ENCODE data around the gene CCDC89. TPM values are rescaled to one million over a fixed set of nuclear protein-coding genes. Genes with fewer than 3 reads are reported as not detected.

The CCDC89 gene
- total and polyA plus RNA-seq, 2 experiments from 2014 or later: 0.31 TPM; not detected in 1

- H3K4me2 ChIP-seq: 0 out of 2 replicates have a peak overlapping the region, but pooled peaks have one; percentile 47
Observed at GRCh38 chr11:85717429-85717828, 31.4 kb upstream of the CCDC89 start.

More at GRCh38 chr11:85717429-85717828, 31.4 kb upstream of the CCDC89 start:
- no peaks in the 10 kb centered on the region for H3K79me2 ChIP-seq (replicated peaks; ENCODE audit: insufficient read depth)
- H3K27me3 Mint-ChIP-seq (ENCODE audit: insufficient read depth, low read depth, poor library complexity): peaks cover 9% of the 10 kb centered on the region
- DNase-seq (ENCODE audit: low spot score): no peak
- H2AFZ ChIP-seq: no peak overlapping the region
- no peak for ATAC-seq
- no peaks in the 10 kb centered on the region for H3K9me2 ChIP-seq (ENCODE audit: insufficient read depth)
- no peaks in the 10 kb centered on the region for H3K36me3 Mint-ChIP-seq (ENCODE audit: low read depth)
- H3K4me1 Mint-ChIP-seq: peaks cover 50% of the 10 kb centered on the region; the same call in 2 of the 3 replicates
- H3K27me3 ChIP-seq (ENCODE audit: insufficient read depth): no peaks in the 10 kb centered on the region
- peaks cover 44% of the 10 kb centered on the region for H3K4me1 ChIP-seq (ENCODE audit: insufficient read depth)
- peak overlapping the region; percentile 65; the same call in 1 of the 2 replicates for H3K27ac Mint-ChIP-seq
- H3K27ac ChIP-seq (ENCODE audit: low read depth): no peak overlapping the region; the same call in 1 of the 2 replicates
- H3K4me3 Mint-ChIP-seq: no peak overlapping the region
- no peaks in the 10 kb centered on the region for H3K36me3 ChIP-seq (ENCODE audit: insufficient read depth)
- TF ChIP-seq REST (IDR thresholded peaks at IDR 0.05; ENCODE audit: unreplicated experiment) (no peak), CREB1 (CRISPR knock-in tag; IDR thresholded peaks at IDR 0.05; ENCODE audit: low read depth) (no peak), STAT1 (IDR thresholded peaks at IDR 0.05; ENCODE audit: unreplicated experiment) (no peak), ZNF331 (CRISPR knock-in tag; IDR thresholded peaks at IDR 0.05; ENCODE audit: low read depth) (no peak), ETS1 (IDR thresholded peaks at IDR 0.05) (no peak), NANOG (IDR thresholded peaks at IDR 0.05; ENCODE audit: borderline replicate concordance) (no peak), ZNF114 (CRISPR knock-in tag; IDR thresholded peaks at IDR 0.05) (no peak), JUNB (IDR thresholded peaks at IDR 0.05; ENCODE audit: unreplicated experiment) (no peak), CTCF (conservative IDR thresholded peaks at IDR 0.05; ENCODE audit: low read depth in 2 of 2) (no peak), EZH2phosphoT487 (IDR thresholded peaks at IDR 0.05; ENCODE audit: unreplicated experiment) (no peak), EZH2 (IDR thresholded peaks at IDR 0.05; ENCODE audit: low read depth, unreplicated experiment) (no peak), ZNF462 (CRISPR knock-in tag; IDR thresholded peaks at IDR 0.05) (no peak), POLR2AphosphoS5 (IDR thresholded peaks at IDR 0.05; ENCODE audit: low read depth) (no peak)
- no peaks in the 10 kb centered on the region for H3F3A ChIP-seq (replicated peaks; ENCODE audit: low read depth)
- H3K4me3 ChIP-seq: no peak overlapping the region
- no peaks in the 10 kb centered on the region for H3K9me3 Mint-ChIP-seq
- no peaks in the 10 kb centered on the region for H4K20me1 ChIP-seq (replicated peaks; ENCODE audit: insufficient read depth)

All from GM23338 (cell line).